ENCODE data around the gene ALDH18A1. TPM values are rescaled to one million over a fixed set of nuclear protein-coding genes. Genes with fewer than 3 reads are reported as not detected.

ALDH18A1 gene
- total and polyA plus RNA-seq, 4 experiments from 2014 or later, result 25.9 to 77.5 (median 41.0) TPM

GRCh38 chr10:95597788-95598187, 58.7 kb downstream of the ALDH18A1 start:
- intact Hi-C loops (cut with micrococcal nuclease), result no loop called here

GRCh38 chr10:95588025-95588424, 68.5 kb downstream of the ALDH18A1 start:
- Mint-ChIP-seq H3K4me3 (no peak overlapping the region), H3K36me3 (no peaks in the 10 kb centered on the region), H3K27ac (no peak overlapping the region), H3K9me3 (no peaks in the 10 kb centered on the region), H3K4me1 (no peaks in the 10 kb centered on the region), H3K27me3 (peaks cover 5 to 19% of the 10 kb centered on the region in 2 donors)
- no peaks in the 10 kb centered on the region for H3K9me3 ChIP-seq (ENCODE audit: control insufficient read depth in 1 of 2, low read length in 2 of 2)
- no peaks in the 10 kb centered on the region for H3K4me1 ChIP-seq (ENCODE audit: insufficient read depth, low read length)
- ChIA-PET CTCF (ENCODE audit: partially characterized antibody) (interaction anchor here (2.0 to 2.2 kb wide), 2 partner anchors 12 to 157 kb away, joined by 6 to 10 read pairs; no protein-coding TSS in a partner anchor), POLR2A (ENCODE audit: partially characterized antibody) (no interaction called here)
- H3K27ac ChIP-seq (ENCODE audit: low read depth, low read length), result no peak overlapping the region
- no peaks in the 10 kb centered on the region for H3K36me3 ChIP-seq (ENCODE audit: insufficient read depth, low read length)
- no peak for DNase-seq
- intact Hi-C loops (cut with micrococcal nuclease), result no loop called here
- no peak overlapping the region for H3K4me3 ChIP-seq (ENCODE audit: low read length in 2 of 2)
- H3K27me3 ChIP-seq (ENCODE audit: insufficient read depth, low read length), result no peaks in the 10 kb centered on the region

More at GRCh38 chr10:95597788-95598187, 58.7 kb downstream of the ALDH18A1 start:
- Mint-ChIP-seq H3K4me3 (no peak overlapping the region), H3K27me3 (peaks cover 7% of the 10 kb centered on the region in 2 donors), H3K27ac (no peak overlapping the region), H3K36me3 (no peaks in the 10 kb centered on the region), H3K4me1 (peaks cover 0 to 1% (median 0%) of the 10 kb centered on the region in 4 donors), H3K9me3 (no peaks in the 10 kb centered on the region)
- no peak for DNase-seq
- Histone ChIP-seq H3K27ac (ENCODE audit: low read depth, low read length) (no peak overlapping the region), H3K4me1 (ENCODE audit: insufficient read depth, low read length) (no peaks in the 10 kb centered on the region), H3K9me3 (ENCODE audit: control insufficient read depth in 1 of 2, low read length in 2 of 2) (no peaks in the 10 kb centered on the region), H3K4me3 (ENCODE audit: low read length in 2 of 2) (no peak overlapping the region), H3K27me3 (ENCODE audit: insufficient read depth, low read length) (no peaks in the 10 kb centered on the region), H3K36me3 (ENCODE audit: insufficient read depth, low read length) (no peaks in the 10 kb centered on the region)
- ChIA-PET POLR2A (ENCODE audit: partially characterized antibody) (no interaction called here), CTCF (ENCODE audit: partially characterized antibody) (interaction anchor here (0.7 to 10.2 kb wide), 2 partner anchors 130 to 168 kb away, joined by 4 to 168 read pairs; no protein-coding TSS in a partner anchor)

- no peak overlapping the region for H3K27ac Mint-ChIP-seq
- Histone ChIP-seq H3K27ac (ENCODE audit: low read depth, low read length) (no peak overlapping the region), H3K4me3 (ENCODE audit: low read length in 2 of 2) (no peak overlapping the region), H3K9me3 (ENCODE audit: control insufficient read depth in 1 of 2, low read length in 2 of 2) (no peaks in the 10 kb centered on the region), H3K4me1 (ENCODE audit: insufficient read depth, low read length) (no peaks in the 10 kb centered on the region), H3K36me3 (ENCODE audit: insufficient read depth, low read length) (no peaks in the 10 kb centered on the region), H3K27me3 (ENCODE audit: insufficient read depth, low read length) (no peaks in the 10 kb centered on the region)
- CTCF ChIA-PET (ENCODE audit: partially characterized antibody), result no interaction called here
- H3K4me1 Mint-ChIP-seq, result no peaks in the 10 kb centered on the region
- intact Hi-C loops (cut with micrococcal nuclease), result no loop called here
- peaks cover 9 to 22% of the 10 kb centered on the region in 2 donors for H3K27me3 Mint-ChIP-seq
- POLR2A ChIA-PET (ENCODE audit: partially characterized antibody), result no interaction called here
- no peaks in the 10 kb centered on the region for H3K9me3 Mint-ChIP-seq
- no peak for DNase-seq
- H3K4me3 Mint-ChIP-seq, result no peak overlapping the region
- no peaks in the 10 kb centered on the region for H3K36me3 Mint-ChIP-seq
These were observed 76.5 kb downstream of the ALDH18A1 start for GRCh38 chr10:95579835-95580535.

- H3K27me3 Mint-ChIP-seq, result peaks cover 13 to 22% of the 10 kb centered on the region in 2 donors
These were observed 77.2 kb downstream of the ALDH18A1 start for GRCh38 chr10:95579292-95579691.

GRCh38 chr10:95578619-95579018, 77.9 kb downstream of the ALDH18A1 start:
- intact Hi-C loops (cut with micrococcal nuclease), result no loop called here
- H3K4me3 ChIP-seq (ENCODE audit: low read length in 2 of 2), result no peak overlapping the region
- Mint-ChIP-seq H3K36me3 (no peaks in the 10 kb centered on the region), H3K4me3 (peak overlapping the region in 1 of 8 donors; percentile 2), H3K27me3 (peaks cover 13 to 25% of the 10 kb centered on the region in 2 donors), H3K4me1 (no peaks in the 10 kb centered on the region), H3K9me3 (no peaks in the 10 kb centered on the region), H3K27ac (no peak overlapping the region)
- no peaks in the 10 kb centered on the region for H3K27me3 ChIP-seq (ENCODE audit: insufficient read depth, low read length)
- DNase-seq, result no peak
- no peaks in the 10 kb centered on the region for H3K4me1 ChIP-seq (ENCODE audit: insufficient read depth, low read length)
- H3K9me3 ChIP-seq (ENCODE audit: control insufficient read depth in 1 of 2, low read length in 2 of 2), result no peaks in the 10 kb centered on the region
- ChIA-PET POLR2A (ENCODE audit: partially characterized antibody) (no interaction called here), CTCF (ENCODE audit: partially characterized antibody) (no interaction called here)
- H3K36me3 ChIP-seq (ENCODE audit: insufficient read depth, low read length), result no peaks in the 10 kb centered on the region
- no peak overlapping the region for H3K27ac ChIP-seq (ENCODE audit: low read depth, low read length)

More at GRCh38 chr10:95579292-95579691, 77.2 kb downstream of the ALDH18A1 start:
- H3K27me3 ChIP-seq (ENCODE audit: insufficient read depth, low read length), result no peaks in the 10 kb centered on the region
- no peak for DNase-seq
- no peak overlapping the region for H3K27ac ChIP-seq (ENCODE audit: low read depth, low read length)
- H3K36me3 ChIP-seq (ENCODE audit: insufficient read depth, low read length), result no peaks in the 10 kb centered on the region
- CTCF ChIA-PET (ENCODE audit: partially characterized antibody), result no interaction called here
- no peak overlapping the region for H3K4me3 ChIP-seq (ENCODE audit: low read length in 2 of 2)
- Mint-ChIP-seq H3K9me3 (no peaks in the 10 kb centered on the region), H3K4me3 (no peak overlapping the region), H3K36me3 (no peaks in the 10 kb centered on the region), H3K4me1 (no peaks in the 10 kb centered on the region), H3K27ac (no peak overlapping the region)
- POLR2A ChIA-PET (ENCODE audit: partially characterized antibody), result no interaction called here
- no peaks in the 10 kb centered on the region for H3K9me3 ChIP-seq (ENCODE audit: control insufficient read depth in 1 of 2, low read length in 2 of 2)
- intact Hi-C loops (cut with micrococcal nuclease), result no loop called here
- H3K4me1 ChIP-seq (ENCODE audit: insufficient read depth, low read length), result no peaks in the 10 kb centered on the region

GRCh38 chr10:95574649-95575365, 81.7 kb downstream of the ALDH18A1 start:
- ChIA-PET POLR2A (ENCODE audit: partially characterized antibody) (no interaction called here), CTCF (ENCODE audit: partially characterized antibody) (interaction anchor here (0.7 to 1.3 kb wide), 2 partner anchors 19 to 145 kb away, joined by 3 to 5 read pairs; no protein-coding TSS in a partner anchor)

GRCh38 chr10:95573964-95574604, 82.4 kb downstream of the ALDH18A1 start:
- ChIA-PET CTCF (ENCODE audit: partially characterized antibody) (interaction anchor here (1.3 kb wide), 1 partner anchor 144 kb away, joined by 3 read pairs; no protein-coding TSS in a partner anchor), POLR2A (ENCODE audit: partially characterized antibody) (no interaction called here)
- H3K27ac ChIP-seq (ENCODE audit: low read depth, low read length), result no peak overlapping the region
- H3K9me3 ChIP-seq (ENCODE audit: control insufficient read depth in 1 of 2, low read length in 2 of 2), result no peaks in the 10 kb centered on the region
- Mint-ChIP-seq H3K9me3 (no peaks in the 10 kb centered on the region), H3K4me1 (no peaks in the 10 kb centered on the region), H3K27ac (no peak overlapping the region), H3K4me3 (no peak overlapping the region), H3K36me3 (no peaks in the 10 kb centered on the region), H3K27me3 (peaks cover 13 to 17% of the 10 kb centered on the region in 2 donors)
- H3K4me1 ChIP-seq (ENCODE audit: insufficient read depth, low read length), result no peaks in the 10 kb centered on the region
- DNase-seq, result no peak
- H3K36me3 ChIP-seq (ENCODE audit: insufficient read depth, low read length), result no peaks in the 10 kb centered on the region
- H3K4me3 ChIP-seq (ENCODE audit: low read length in 2 of 2), result no peak overlapping the region
- intact Hi-C loops (cut with micrococcal nuclease), result no loop called here
- no peaks in the 10 kb centered on the region for H3K27me3 ChIP-seq (ENCODE audit: insufficient read depth, low read length)

More at GRCh38 chr10:95574649-95575365, 81.7 kb downstream of the ALDH18A1 start:
- Histone ChIP-seq H3K27me3 (ENCODE audit: insufficient read depth, low read length) (no peaks in the 10 kb centered on the region), H3K36me3 (ENCODE audit: insufficient read depth, low read length) (no peaks in the 10 kb centered on the region), H3K4me1 (ENCODE audit: insufficient read depth, low read length) (no peaks in the 10 kb centered on the region), H3K4me3 (ENCODE audit: low read length in 2 of 2) (no peak overlapping the region), H3K27ac (ENCODE audit: low read depth, low read length) (no peak overlapping the region), H3K9me3 (ENCODE audit: control insufficient read depth in 1 of 2, low read length in 2 of 2) (no peaks in the 10 kb centered on the region)
- Mint-ChIP-seq H3K27me3 (peaks cover 13 to 21% of the 10 kb centered on the region in 2 donors), H3K4me1 (no peaks in the 10 kb centered on the region), H3K36me3 (no peaks in the 10 kb centered on the region), H3K27ac (no peak overlapping the region), H3K9me3 (no peaks in the 10 kb centered on the region), H3K4me3 (no peak overlapping the region)
- intact Hi-C loops (cut with micrococcal nuclease), result no loop called here
- DNase-seq, result no peak
